Measurements from ENCODE around the gene CYTH1.
"Not testable (repeated sequence)": the region's sequence is repeated elsewhere in the genome, so short reads cannot be mapped to it uniquely, and the experiment has no call there.

Gene CYTH1

DNA sequence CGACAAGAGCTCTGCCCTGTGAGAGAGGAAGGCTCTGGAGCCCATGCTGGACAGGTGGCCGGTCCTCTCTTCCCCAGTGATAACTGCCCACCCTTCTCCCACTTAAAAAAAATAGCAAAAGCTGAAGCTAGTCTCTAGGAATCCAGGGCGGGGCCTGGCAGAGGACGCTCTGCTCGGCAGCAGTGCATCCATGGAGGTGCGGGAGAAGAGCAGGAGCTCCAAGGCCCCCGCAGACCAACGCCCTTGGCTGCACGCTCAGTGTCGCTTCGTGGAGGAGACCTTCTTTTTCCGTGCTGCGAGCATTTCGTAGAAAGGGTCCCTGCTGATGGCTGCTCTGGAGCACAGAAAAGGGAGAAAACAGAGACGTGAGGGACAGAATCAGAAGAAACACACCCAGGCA lies 106.2 kb downstream of the CYTH1 start:
- TF ChIP-seq SUZ12 (IDR thresholded peaks at IDR 0.05; ENCODE audit: extremely low read depth, insufficient read depth, insufficient read length) (no peak), ZNF274 (IDR thresholded peaks at IDR 0.05; ENCODE audit: low read depth, low read length) (no peak), YY1 (IDR thresholded peaks at IDR 0.05; ENCODE audit: insufficient read depth, insufficient read length) (no peak)
- Histone ChIP-seq H3K27me3 (ENCODE audit: insufficient read depth, insufficient read length) (no peaks in the 10 kb centered on the region), H3K9ac (ENCODE audit: insufficient read length, low read depth) (no peak overlapping the region), H3K4me3 (ENCODE audit: insufficient read length, low read depth) (no peak overlapping the region), H3K36me3 (ENCODE audit: insufficient read depth, insufficient read length, low read length) (peaks cover 33% of the 10 kb centered on the region), H3K9me3 (ENCODE audit: insufficient read depth, low read length) (peaks cover 6% of the 10 kb centered on the region; the same call in 1 of the 2 replicates), H3K4me1 (ENCODE audit: insufficient read depth, insufficient read length) (peaks cover 6% of the 10 kb centered on the region)
- DNase-seq (ENCODE audit: low read depth, low spot score): no peak

- TF ChIP-seq SUZ12 (IDR thresholded peaks at IDR 0.05; ENCODE audit: extremely low read depth, insufficient read depth, insufficient read length) (no peak), YY1 (IDR thresholded peaks at IDR 0.05; ENCODE audit: insufficient read depth, insufficient read length) (no peak), ZNF274 (IDR thresholded peaks at IDR 0.05; ENCODE audit: low read depth, low read length) (no peak)
- peak overlapping the region; percentile 23 for H3K9ac ChIP-seq (ENCODE audit: insufficient read length, low read depth)
- peaks cover 33% of the 10 kb centered on the region for H3K36me3 ChIP-seq (ENCODE audit: insufficient read depth, insufficient read length, low read length)
- H3K4me3 ChIP-seq (ENCODE audit: insufficient read length, low read depth): no peak overlapping the region
- H3K4me1 ChIP-seq (ENCODE audit: insufficient read depth, insufficient read length): peaks cover 6% of the 10 kb centered on the region
- H3K27me3 ChIP-seq (ENCODE audit: insufficient read depth, insufficient read length): no peaks in the 10 kb centered on the region
- peaks cover 6% of the 10 kb centered on the region; the same call in 1 of the 2 replicates for H3K9me3 ChIP-seq (ENCODE audit: insufficient read depth, low read length)
- no peak for DNase-seq (ENCODE audit: low read depth, low spot score)
Observed at GRCh38 chr17:78675316-78675616, 106.8 kb downstream of the CYTH1 start.

- Histone ChIP-seq H3K27me3 (ENCODE audit: insufficient read depth, insufficient read length) (no peaks in the 10 kb centered on the region), H3K36me3 (ENCODE audit: insufficient read depth, insufficient read length, low read length) (peaks cover 33% of the 10 kb centered on the region), H3K9ac (ENCODE audit: insufficient read length, low read depth) (peak overlapping the region; percentile 23), H3K4me3 (ENCODE audit: insufficient read length, low read depth) (no peak overlapping the region), H3K9me3 (ENCODE audit: insufficient read depth, low read length) (peaks cover 6% of the 10 kb centered on the region; the same call in 1 of the 2 replicates), H3K4me1 (ENCODE audit: insufficient read depth, insufficient read length) (peaks cover 3% of the 10 kb centered on the region)
- TF ChIP-seq SUZ12 (IDR thresholded peaks at IDR 0.05; ENCODE audit: extremely low read depth, insufficient read depth, insufficient read length) (no peak), ZNF274 (IDR thresholded peaks at IDR 0.05; ENCODE audit: low read depth, low read length) (no peak), YY1 (IDR thresholded peaks at IDR 0.05; ENCODE audit: insufficient read depth, insufficient read length) (no peak)
- peak; percentile 27 for DNase-seq (ENCODE audit: low read depth, low spot score)
Observed at GRCh38 chr17:78674595-78675315, 107.3 kb downstream of the CYTH1 start.

DNA sequence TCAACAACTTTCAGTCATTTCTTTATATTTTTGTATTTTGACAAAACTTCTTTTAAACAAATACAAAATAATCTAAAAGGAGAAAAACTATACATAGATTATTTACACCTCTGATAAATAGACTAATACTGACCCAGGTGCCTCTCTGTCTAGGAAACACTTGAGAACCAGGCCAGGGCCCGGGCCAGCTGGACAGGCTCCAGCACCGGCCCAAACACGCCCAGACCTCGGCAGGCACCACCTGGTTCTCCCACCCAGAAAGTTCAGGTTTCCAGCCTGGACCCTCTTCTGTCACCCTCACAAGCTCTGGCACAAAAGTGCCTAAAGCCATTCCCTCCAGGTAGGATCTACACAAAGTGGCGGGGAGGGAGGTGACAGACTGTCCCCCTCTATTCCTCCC lies 107.9 kb downstream of the CYTH1 start:
- H3K36me3 ChIP-seq (ENCODE audit: insufficient read depth, insufficient read length, low read length): peaks cover 28% of the 10 kb centered on the region
- H3K9ac ChIP-seq (ENCODE audit: insufficient read length, low read depth): no peak overlapping the region
- peaks cover 3% of the 10 kb centered on the region for H3K4me1 ChIP-seq (ENCODE audit: insufficient read depth, insufficient read length)
- H3K9me3 ChIP-seq (ENCODE audit: insufficient read depth, low read length): peaks cover 6% of the 10 kb centered on the region; the same call in 1 of the 2 replicates
- no peak for DNase-seq (ENCODE audit: low read depth, low spot score)
- H3K27me3 ChIP-seq (ENCODE audit: insufficient read depth, insufficient read length): no peaks in the 10 kb centered on the region
- no peak for TF ChIP-seq SUZ12 (IDR thresholded peaks at IDR 0.05; ENCODE audit: extremely low read depth, insufficient read depth, insufficient read length)
- TF ChIP-seq YY1 (IDR thresholded peaks at IDR 0.05; ENCODE audit: insufficient read depth, insufficient read length): no peak
- TF ChIP-seq ZNF274 (IDR thresholded peaks at IDR 0.05; ENCODE audit: low read depth, low read length): no peak
- H3K4me3 ChIP-seq (ENCODE audit: insufficient read length, low read depth): no peak overlapping the region

DNA sequence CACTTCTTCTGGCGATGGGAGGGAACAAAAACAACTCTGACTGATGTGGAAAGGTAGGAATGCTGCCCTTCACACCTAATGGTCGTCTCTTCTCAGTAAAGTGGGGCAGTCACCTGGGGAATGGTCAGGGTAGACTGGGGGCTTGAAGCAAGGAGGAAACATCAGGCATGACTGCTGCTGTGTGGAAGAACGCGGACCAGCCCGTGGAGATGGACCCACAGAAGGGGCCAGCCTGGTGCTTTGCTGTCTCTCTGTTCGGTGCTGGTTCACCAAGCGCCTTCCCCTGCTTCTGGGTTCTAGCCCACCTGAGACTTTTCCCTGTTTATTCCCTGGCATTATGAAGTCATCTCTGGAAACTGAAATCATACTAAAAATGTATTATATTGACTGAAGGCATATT lies 108.7 kb downstream of the CYTH1 start:
- Histone ChIP-seq H3K9ac (ENCODE audit: insufficient read length, low read depth) (no peak overlapping the region), H3K36me3 (ENCODE audit: insufficient read depth, insufficient read length, low read length) (peaks cover 21% of the 10 kb centered on the region)
- TF ChIP-seq YY1 (IDR thresholded peaks at IDR 0.05; ENCODE audit: insufficient read depth, insufficient read length): no peak
- no peak for TF ChIP-seq SUZ12 (IDR thresholded peaks at IDR 0.05; ENCODE audit: extremely low read depth, insufficient read depth, insufficient read length)
- TF ChIP-seq ZNF274 (IDR thresholded peaks at IDR 0.05; ENCODE audit: low read depth, low read length): no peak

DNA sequence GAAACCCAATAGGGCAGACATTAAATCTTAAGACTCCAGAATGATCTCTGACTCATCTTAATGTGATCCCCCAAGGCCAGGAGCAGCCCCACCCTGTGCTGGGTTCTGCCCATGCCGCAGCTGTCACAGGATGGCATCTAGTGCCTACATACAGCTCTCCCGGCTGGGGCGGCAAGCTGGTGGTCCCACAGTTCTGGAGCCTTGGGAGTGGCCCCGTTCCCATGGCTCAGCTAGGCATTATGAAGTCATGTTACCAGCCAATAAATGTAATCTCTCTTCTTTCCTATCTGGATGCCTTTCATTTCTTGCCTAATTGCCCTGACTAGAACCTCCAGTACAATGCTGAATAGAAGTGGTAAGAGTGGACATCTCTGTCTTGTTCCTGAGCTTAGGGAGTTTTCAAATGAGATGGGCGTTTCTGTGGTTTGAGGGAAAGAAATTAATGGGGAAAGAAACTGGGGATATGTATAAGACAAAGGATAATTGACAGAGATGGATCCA lies 109.2 kb downstream of the CYTH1 start:
- no peak for DNase-seq (ENCODE audit: low read depth, low spot score)
- Histone ChIP-seq H3K4me3 (ENCODE audit: insufficient read length, low read depth) (no peak overlapping the region), H3K9me3 (ENCODE audit: insufficient read depth, low read length) (peaks cover 6% of the 10 kb centered on the region; the same call in 1 of the 2 replicates), H3K9ac (ENCODE audit: insufficient read length, low read depth) (no peak overlapping the region), H3K27me3 (ENCODE audit: insufficient read depth, insufficient read length) (no peaks in the 10 kb centered on the region), H3K36me3 (ENCODE audit: insufficient read depth, insufficient read length, low read length) (peaks cover 21% of the 10 kb centered on the region), H3K4me1 (ENCODE audit: insufficient read depth, insufficient read length) (peaks cover 3% of the 10 kb centered on the region)
- no peak for TF ChIP-seq YY1 (IDR thresholded peaks at IDR 0.05; ENCODE audit: insufficient read depth, insufficient read length)
- TF ChIP-seq ZNF274 (IDR thresholded peaks at IDR 0.05; ENCODE audit: low read depth, low read length): no peak
- no peak for TF ChIP-seq SUZ12 (IDR thresholded peaks at IDR 0.05; ENCODE audit: extremely low read depth, insufficient read depth, insufficient read length)

More for the DNA sequence above, 108.7 kb downstream of the CYTH1 start:
- Histone ChIP-seq H3K4me3 (ENCODE audit: insufficient read length, low read depth) (no peak overlapping the region), H3K27me3 (ENCODE audit: insufficient read depth, insufficient read length) (no peaks in the 10 kb centered on the region), H3K9me3 (ENCODE audit: insufficient read depth, low read length) (peaks cover 6% of the 10 kb centered on the region; the same call in 1 of the 2 replicates), H3K4me1 (ENCODE audit: insufficient read depth, insufficient read length) (peaks cover 3% of the 10 kb centered on the region)
- no peak for DNase-seq (ENCODE audit: low read depth, low spot score)

DNA sequence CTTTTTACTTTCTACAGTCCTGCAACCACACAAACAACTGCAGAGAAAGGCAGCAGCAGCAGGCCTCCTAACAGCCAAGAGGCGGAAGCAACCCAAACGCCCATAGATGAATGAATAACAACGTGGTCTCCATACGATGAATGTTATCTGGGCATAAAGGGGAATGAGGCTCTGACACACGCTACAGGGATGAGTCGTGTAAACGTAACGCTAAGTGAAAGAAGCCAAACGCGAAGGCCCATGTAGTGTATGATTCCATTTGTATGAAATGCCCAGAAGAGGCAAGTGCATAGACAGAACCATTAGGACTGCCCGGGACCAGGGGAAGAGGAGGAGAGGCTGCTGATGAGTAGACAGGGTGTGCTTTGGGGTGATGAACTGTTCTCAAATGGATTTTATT lies 110.1 kb downstream of the CYTH1 start:
- peaks cover 6% of the 10 kb centered on the region; the same call in 1 of the 2 replicates for H3K9me3 ChIP-seq (ENCODE audit: insufficient read depth, low read length)
- no peaks in the 10 kb centered on the region for H3K27me3 ChIP-seq (ENCODE audit: insufficient read depth, insufficient read length)
- no peak overlapping the region for H3K4me3 ChIP-seq (ENCODE audit: insufficient read length, low read depth)
- no peak overlapping the region for H3K9ac ChIP-seq (ENCODE audit: insufficient read length, low read depth)
- peaks cover 3% of the 10 kb centered on the region for H3K4me1 ChIP-seq (ENCODE audit: insufficient read depth, insufficient read length)
- peaks cover 14% of the 10 kb centered on the region for H3K36me3 ChIP-seq (ENCODE audit: insufficient read depth, insufficient read length, low read length)
- DNase-seq (ENCODE audit: low read depth, low spot score): no peak
- TF ChIP-seq ZNF274 (IDR thresholded peaks at IDR 0.05; ENCODE audit: low read depth, low read length): no peak
- no peak for TF ChIP-seq SUZ12 (IDR thresholded peaks at IDR 0.05; ENCODE audit: extremely low read depth, insufficient read depth, insufficient read length)
- no peak for TF ChIP-seq YY1 (IDR thresholded peaks at IDR 0.05; ENCODE audit: insufficient read depth, insufficient read length)

DNA sequence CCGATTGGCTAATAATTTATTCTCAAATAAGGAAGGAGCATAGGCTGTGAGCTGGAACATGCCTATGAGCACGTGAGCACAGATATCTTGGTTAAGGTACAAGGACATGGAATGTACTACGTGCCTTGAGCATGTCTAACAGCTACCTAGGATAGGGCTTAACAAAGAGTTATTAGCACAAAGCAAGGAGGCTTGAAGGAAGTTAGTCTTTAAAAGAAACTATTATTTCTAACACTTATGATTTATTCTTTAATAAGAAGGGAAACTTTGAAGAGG lies 110.4 kb downstream of the CYTH1 start:
- DNase-seq (ENCODE audit: low read depth, low spot score): not testable (repeated sequence)

More for the DNA sequence above, 110.4 kb downstream of the CYTH1 start:
- not testable (repeated sequence) for H3K4me1 ChIP-seq (ENCODE audit: insufficient read depth, insufficient read length); H3K9me3 ChIP-seq (ENCODE audit: insufficient read depth, low read length); H3K27me3 ChIP-seq (ENCODE audit: insufficient read depth, insufficient read length); H3K4me3 ChIP-seq (ENCODE audit: insufficient read length, low read depth); H3K9ac ChIP-seq (ENCODE audit: insufficient read length, low read depth)
- H3K36me3 ChIP-seq (ENCODE audit: insufficient read depth, insufficient read length, low read length): peaks cover 13% of the 10 kb centered on the region
